HG03354 (cell line): Measurements from ENCODE around the gene SUMF1.

Experiments
- ATAC-seq: cut with Tn5 transposase; IDR thresholded peaks from one replicate; pipeline ENCODE4 v1.9.1; 2021; ENCODE audit warnings: mild to moderate bottlenecking; ENCODE audit not compliant: unreplicated experiment, poor library complexity, severe bottlenecking

Gene SUMF1

GRCh38 chr3:4498446-4498845, 31.4 kb upstream of the SUMF1 start:
- ATAC-seq: no peak

GRCh38 chr3:4497843-4498324, 30.8 kb upstream of the SUMF1 start:
- ATAC-seq: no peak

- ATAC-seq: no peak
Measured at GRCh38 chr3:4497005-4497692, 30.1 kb upstream of the SUMF1 start.

GRCh38 chr3:4496087-4496452, 29.0 kb upstream of the SUMF1 start:
- no peak for ATAC-seq

- no peak for ATAC-seq
Measured at GRCh38 chr3:4495294-4496086, 28.4 kb upstream of the SUMF1 start.

GRCh38 chr3:4494895-4495264, 27.8 kb upstream of the SUMF1 start:
- ATAC-seq: peak; percentile 22

DNA sequence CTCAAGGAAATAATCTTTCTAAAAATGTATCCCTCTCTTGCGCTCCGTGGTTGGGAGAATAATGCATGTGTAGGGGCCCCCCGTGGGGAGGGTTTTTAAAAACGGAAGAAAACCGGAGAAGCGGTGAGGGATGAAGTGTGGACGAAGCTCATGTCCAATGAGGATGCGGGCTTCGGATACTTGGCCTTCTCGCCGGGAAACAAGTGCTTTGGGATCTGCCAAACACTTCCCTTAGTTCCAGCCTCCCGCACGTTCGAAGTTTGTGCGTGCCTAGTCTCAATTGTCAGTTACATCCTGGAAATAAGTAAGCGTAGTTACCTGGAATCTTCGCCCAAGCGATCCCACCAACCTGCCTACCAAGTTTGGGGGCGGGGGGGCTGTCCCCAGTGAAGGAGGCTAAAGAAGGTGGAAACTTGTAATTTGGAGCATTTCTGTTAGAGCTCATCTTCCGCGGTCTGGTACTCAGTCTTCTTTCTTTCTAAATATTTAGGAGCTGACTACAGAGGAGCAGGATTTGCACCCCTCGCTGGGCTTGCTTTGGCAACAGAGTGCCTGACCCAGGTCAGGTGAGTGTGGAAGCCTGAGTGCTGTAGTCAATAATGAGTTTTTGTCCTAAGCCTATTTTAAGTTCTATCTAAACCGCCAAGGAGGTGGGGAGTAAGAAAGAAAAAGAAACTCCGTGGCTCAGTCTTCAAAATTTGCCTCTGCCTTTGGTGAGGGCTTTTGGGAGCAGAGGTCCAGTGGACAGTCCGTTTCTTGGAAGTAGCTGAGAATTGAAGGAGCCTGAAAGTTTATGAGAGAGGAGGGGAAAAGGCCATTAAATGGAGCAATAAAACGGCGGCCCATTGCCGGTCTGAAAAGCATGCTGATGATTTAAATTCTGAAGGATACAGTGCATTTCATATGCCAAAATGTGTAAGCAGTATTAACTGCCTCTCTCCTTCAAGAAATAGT, 27.1 kb upstream of the SUMF1 start:
- ATAC-seq: no peak

DNA sequence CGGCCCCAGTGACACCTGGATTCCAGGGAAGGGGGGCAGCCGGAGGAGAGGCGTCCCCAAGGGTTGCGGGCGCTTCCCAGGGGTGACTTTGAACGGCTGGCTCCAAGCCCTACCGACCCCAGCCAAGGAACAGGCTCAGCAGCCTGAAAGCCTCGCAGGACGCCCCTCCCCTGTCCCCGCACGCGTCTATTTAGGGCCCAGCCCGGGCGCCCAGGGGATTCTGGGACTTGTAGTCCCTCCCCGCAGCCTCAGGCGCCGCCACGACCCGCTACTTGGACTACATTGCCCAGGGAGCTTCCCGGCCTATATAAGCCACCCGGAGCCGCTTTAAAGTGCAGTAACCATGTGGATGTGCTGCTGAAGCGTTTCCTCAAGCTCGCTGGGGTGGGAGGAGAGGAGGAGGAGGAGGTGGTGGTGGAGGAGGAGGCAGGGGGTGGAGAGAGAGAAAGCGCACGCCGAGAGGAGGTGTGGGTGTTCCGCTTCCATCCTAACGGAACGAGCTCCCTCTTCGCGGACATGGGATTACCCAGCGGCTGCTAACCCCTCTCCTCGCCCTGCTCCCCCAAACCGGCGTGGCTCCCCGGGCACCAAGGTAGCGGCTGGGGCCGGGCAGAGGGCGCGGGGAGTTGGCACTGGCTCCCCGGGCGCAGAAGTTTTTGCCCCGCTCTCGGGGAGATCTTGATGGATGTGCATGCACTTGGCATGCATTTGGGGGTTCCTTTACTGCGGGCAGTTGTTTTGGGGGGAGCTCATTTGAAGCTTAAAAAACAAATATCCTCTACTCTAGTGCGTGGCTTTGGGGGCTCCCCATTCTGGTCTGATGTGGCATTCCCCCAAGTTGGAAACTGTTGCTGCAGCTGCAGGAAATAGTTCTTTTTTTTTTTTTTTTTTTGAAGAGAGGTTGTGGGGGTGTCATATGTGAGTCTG, 26.2 kb upstream of the SUMF1 start, which contains the start of gene ITPR1:
Gene ITPR1, plus strand, starts transcription at position 335 of the 927 bp plus-strand sequence. CDS start 23,144 bp downstream, outside the sequence.
- peak; percentile 94 for ATAC-seq

- ATAC-seq: peak; percentile 20
Measured at GRCh38 chr3:4492208-4493013, 25.3 kb upstream of the SUMF1 start.

- no peak for ATAC-seq
Measured at GRCh38 chr3:4491855-4492207, 24.8 kb upstream of the SUMF1 start.

- ATAC-seq: no peak
Measured at GRCh38 chr3:4478261-4478660, 11.2 kb upstream of the SUMF1 start.

DNA sequence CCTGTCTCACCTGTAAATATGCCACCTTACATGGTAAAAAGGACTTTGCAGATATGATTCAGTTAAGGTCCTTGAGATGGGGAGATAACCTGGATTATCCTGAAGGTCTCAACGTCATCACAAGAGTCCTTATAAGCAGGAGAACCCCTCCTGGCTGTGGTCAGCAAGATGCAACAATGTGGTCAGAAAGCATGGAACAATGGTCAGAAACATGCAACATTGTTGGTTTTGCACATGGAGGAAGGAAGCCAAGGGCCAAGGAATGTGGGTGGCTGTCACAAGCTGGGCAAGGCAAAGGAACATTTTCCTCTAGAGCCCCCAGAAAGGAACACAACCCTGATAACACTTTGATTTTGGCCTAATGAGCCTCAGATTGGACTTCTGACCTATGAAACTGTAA, 9.4 kb upstream of the SUMF1 start:
- no peak for ATAC-seq

- no peak for ATAC-seq
Measured at GRCh38 chr3:4475804-4476203, 8.7 kb upstream of the SUMF1 start.

GRCh38 chr3:4474683-4475490, 7.8 kb upstream of the SUMF1 start:
- ATAC-seq: peak; percentile 58

GRCh38 chr3:4472766-4473165, 5.7 kb upstream of the SUMF1 start:
- ATAC-seq: no peak

DNA sequence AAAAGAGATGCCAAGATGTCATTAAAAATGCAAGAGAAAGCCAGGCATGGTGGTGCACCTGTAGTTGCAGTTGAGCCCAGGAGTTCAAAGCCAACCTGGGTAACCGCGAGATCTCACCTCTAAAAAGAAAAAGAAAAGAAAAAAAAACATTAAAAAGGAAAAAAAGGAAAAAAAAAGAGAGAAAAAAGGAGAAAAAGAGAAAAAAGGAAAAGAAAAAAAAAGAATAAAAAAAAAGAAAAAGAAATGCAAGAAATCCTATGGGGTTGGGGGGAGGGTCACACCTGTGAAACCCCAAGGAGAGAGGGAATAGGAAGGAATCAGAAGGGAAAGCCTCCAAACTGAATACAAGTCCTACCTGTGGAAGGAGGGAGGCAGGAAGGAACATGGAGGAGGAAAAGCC, 5.2 kb upstream of the SUMF1 start:
- no peak for ATAC-seq

GRCh38 chr3:4471907-4472306, 4.8 kb upstream of the SUMF1 start:
- no peak for ATAC-seq

GRCh38 chr3:4467522-4467867, 426 bp upstream of the SUMF1 start:
- no peak for ATAC-seq
